HG03354 (cell line): ENCODE measurements around the gene ITPR2.
A peak's percentile ranks its signal among the peaks of the same experiment; 100 is the strongest.
"Not testable (repeated sequence)": the region's sequence is repeated elsewhere in the genome, so short reads cannot be mapped to it uniquely, and the experiment has no call there.

ENCODE experiments used
- ATAC-seq: cut with Tn5 transposase; IDR thresholded peaks from one replicate; pipeline ENCODE4 v1.9.1; 2021; ENCODE audit warnings: mild to moderate bottlenecking; ENCODE audit not compliant: unreplicated experiment, poor library complexity, severe bottlenecking

Gene ITPR2

GRCh38 chr12:26768611-26769603, 64.1 kb downstream of the ITPR2 start:
- peak; percentile 87 for ATAC-seq

- no peak for ATAC-seq
Observed at GRCh38 chr12:26767865-26768264, 65.1 kb downstream of the ITPR2 start.

- ATAC-seq, result peak; percentile 46
Observed at GRCh38 chr12:26767116-26767515, 65.9 kb downstream of the ITPR2 start.

- no peak for ATAC-seq
Observed at GRCh38 chr12:26762186-26762585, 70.8 kb downstream of the ITPR2 start.

- no peak for ATAC-seq
Observed at GRCh38 chr12:26761775-26762174, 71.2 kb downstream of the ITPR2 start.

- ATAC-seq, result no peak
Observed at GRCh38 chr12:26760657-26761293, 72.2 kb downstream of the ITPR2 start.

GRCh38 chr12:26755362-26755761, 77.6 kb downstream of the ITPR2 start:
- ATAC-seq, result not testable (repeated sequence)

GRCh38 chr12:26754148-26754547, 78.8 kb downstream of the ITPR2 start:
- no peak for ATAC-seq

- ATAC-seq, result no peak
Observed at GRCh38 chr12:26751179-26751578, 81.8 kb downstream of the ITPR2 start.

GRCh38 chr12:26750531-26751175, 82.3 kb downstream of the ITPR2 start:
- ATAC-seq, result peak; percentile 67

- peak; percentile 85 for ATAC-seq
Observed at GRCh38 chr12:26749781-26750180, 83.2 kb downstream of the ITPR2 start.

- peak; percentile 34 for ATAC-seq
Observed at GRCh38 chr12:26748741-26749431, 84.1 kb downstream of the ITPR2 start.

GRCh38 chr12:26748412-26748740, 84.6 kb downstream of the ITPR2 start:
- ATAC-seq, result peak; percentile 2

GRCh38 chr12:26746121-26746714, 86.8 kb downstream of the ITPR2 start:
- ATAC-seq, result no peak

- ATAC-seq, result no peak
Observed at GRCh38 chr12:26744697-26745440, 88.1 kb downstream of the ITPR2 start.

- no peak for ATAC-seq
Observed at GRCh38 chr12:26744042-26744626, 88.9 kb downstream of the ITPR2 start.

- no peak for ATAC-seq
Observed at GRCh38 chr12:26741584-26742227, 91.3 kb downstream of the ITPR2 start.

- no peak for ATAC-seq
Observed at GRCh38 chr12:26740991-26741390, 92.0 kb downstream of the ITPR2 start.
